H1 (cell line): ENCODE results near the gene RNF157. TPM values are rescaled to one million over a fixed set of nuclear protein-coding genes. Genes with fewer than 3 reads are reported as not detected.

ENCODE experiments used
- EP300 ChIP-seq, 2 experiments: IDR thresholded peaks; 1 replicate in 1 of 2; 2 replicates in 1 of 2; pipeline ENCODE4 v1.6.1; 2011 to 2012; ENCODE audit warnings: low read depth in 2 of 2, low read length in 2 of 2, mild to moderate bottlenecking in 2 of 2, borderline replicate concordance in 1 of 2, inconsistent platforms in 1 of 2, moderate library complexity in 1 of 2
- HDAC6 ChIP-seq: IDR thresholded peaks from one replicate; pipeline ENCODE4 v1.7.1; 2012; ENCODE audit warnings: low read depth, mild to moderate bottlenecking, inconsistent platforms, low read length, moderate library complexity
- ZNF274 ChIP-seq: IDR thresholded peaks from 2 replicates; pipeline ENCODE4 v1.7.0; 2012; ENCODE audit warnings: low read length, borderline replicate concordance; ENCODE audit errors: extremely low read depth
- polyA plus RNA-seq, 7 experiments: library from polyadenylated mRNA; depleted of rRNA in 3 of 7; stranded (reverse) in 5 of 7; unstranded in 2 of 7; fragments of >200 nt in 5 of 7; fragments of 200-250 nt in 2 of 7; gene quantifications; 1 replicate in 5 of 7; 2 replicates in 1 of 7; 4 replicates in 1 of 7; pipeline versions ENCODE4 v1.2.1 to v1.2.3, GENCODE V29; 2011 to 2013; ENCODE audit warnings: missing spikeins in 2 of 7, mixed read lengths in 2 of 7
- total RNA-seq: library from RNA; stranded (reverse); fragmentation: NEBNext Ultra II Directional; extraction: Animal tissue kit (Norgen Biotek cat#: 25700); gene quantifications from 2 replicates; pipeline ENCODE4 v1.2.1, GENCODE V29; 2021
- TF ChIP-seq, protein P1 (sequence below): IDR thresholded peaks from 2 replicates; pipeline ENCODE4 v1.6.1; 2012; ENCODE audit warnings: inconsistent platforms

The RNF157 gene
- total and polyA plus RNA-seq, 2 of the 8 experiments (the other 6 are each of a cell fraction or from before 2014, with no cell fraction given): 13.4 to 16.7 TPM

DNA sequence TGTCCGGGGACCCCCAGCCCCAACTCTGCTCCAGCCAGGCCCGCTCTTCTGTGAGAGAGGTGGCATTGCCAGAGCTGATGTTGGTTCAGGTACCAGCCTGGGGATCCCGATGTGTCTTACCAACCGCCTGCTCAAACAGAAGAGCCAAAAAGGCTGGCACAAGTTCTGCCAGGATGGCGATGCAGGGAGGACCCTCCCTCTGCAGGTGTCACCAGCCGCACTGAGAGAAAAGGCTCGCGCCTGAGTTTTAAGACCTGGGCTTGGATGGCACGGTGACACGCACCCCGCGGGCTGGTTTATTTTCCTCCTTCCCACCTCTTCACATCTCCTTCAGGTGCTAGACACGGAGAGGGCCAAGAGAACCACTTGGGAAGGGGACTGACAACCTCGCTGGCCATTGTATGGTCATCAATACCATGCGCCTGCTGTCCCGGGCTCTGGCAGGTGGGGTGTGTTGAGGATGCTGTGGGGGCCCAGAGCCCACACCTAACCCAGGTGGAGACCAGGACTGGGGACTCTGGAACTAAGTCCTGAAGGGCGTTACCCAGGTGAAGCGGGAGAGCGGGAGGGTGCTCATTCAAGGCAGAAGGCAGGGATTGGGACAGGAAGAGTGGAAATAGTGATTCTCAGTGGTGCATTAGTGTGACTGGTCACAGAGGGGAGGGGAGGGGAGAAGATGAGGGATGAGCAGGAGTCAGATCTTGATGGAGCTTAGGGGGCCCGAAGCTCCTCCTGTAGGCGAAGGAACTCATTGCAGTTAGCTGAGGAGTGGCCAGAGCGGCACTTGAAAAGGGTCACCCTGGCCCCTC, 115.5 kb downstream of the RNF157 start (continued):
- TF ChIP-seq, protein P1, sequence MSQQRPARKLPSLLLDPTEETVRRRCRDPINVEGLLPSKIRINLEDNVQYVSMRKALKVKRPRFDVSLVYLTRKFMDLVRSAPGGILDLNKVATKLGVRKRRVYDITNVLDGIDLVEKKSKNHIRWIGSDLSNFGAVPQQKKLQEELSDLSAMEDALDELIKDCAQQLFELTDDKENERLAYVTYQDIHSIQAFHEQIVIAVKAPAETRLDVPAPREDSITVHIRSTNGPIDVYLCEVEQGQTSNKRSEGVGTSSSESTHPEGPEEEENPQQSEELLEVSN: no peak; the same call in 1 of the 2 replicates
- TF ChIP-seq ZNF274 (no peak), EP300 (IDR thresholded peaks at IDR 0.05; ENCODE audit: borderline replicate concordance in 1 of 2, low read depth in 2 of 2, low read length in 2 of 2) (no peak), HDAC6 (no peak)
- TF ChIP-seq, all 59 proteins: peak for 2
